Measurements from ENCODE around the gene GAREM1.

GAREM1 gene

GRCh38 chr18:32425466-32425865 is 45.2 kb downstream of the GAREM1 start:
- DNase-seq (ENCODE audit: low read depth in 3 of 3), result no peak

DNA sequence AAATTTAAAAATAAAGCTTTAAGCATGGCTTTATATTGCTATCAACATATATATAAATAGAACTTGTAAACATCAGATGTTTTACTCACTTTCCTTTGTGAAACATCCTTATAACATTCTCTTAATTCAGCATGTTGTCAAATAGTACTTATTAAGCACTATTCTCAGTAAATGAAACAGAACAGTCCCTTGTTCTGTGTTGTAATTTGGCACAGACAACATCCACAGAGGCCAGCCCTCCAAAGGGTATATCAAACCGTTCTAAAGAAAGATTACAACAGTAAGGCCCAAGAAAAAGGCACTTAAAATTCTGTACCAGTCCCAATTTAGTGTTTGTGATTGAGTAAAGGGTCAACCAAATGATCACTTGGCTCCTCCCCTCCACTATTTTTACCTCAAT is 46.0 kb downstream of the GAREM1 start:
- no peak for DNase-seq (ENCODE audit: low read depth in 3 of 3)

- no peak for DNase-seq (ENCODE audit: low read depth in 3 of 3)
These were observed 47.5 kb downstream of the GAREM1 start for GRCh38 chr18:32422978-32423740.

DNA sequence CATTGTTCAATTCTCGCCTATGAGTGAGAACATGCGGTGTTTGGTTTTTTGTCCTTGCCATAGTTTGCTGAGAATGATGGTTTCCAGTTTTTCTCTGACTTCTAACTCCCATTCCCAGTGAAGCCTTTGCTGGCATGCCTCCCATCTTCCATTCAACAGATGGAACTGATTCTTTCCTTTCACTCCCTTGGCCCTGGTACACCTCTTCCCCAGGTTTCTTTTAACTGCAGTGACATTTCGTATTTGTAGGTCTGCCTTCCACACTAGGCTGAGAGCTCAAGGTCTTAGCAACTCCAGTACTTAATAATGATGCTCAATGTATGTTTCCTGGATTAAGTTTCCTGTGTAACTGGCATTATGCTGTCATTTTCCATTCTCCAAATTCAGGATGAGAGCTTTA is 48.5 kb downstream of the GAREM1 start:
- DNase-seq (ENCODE audit: low read depth in 3 of 3), result no peak

GRCh38 chr18:32420084-32420750 is 50.5 kb downstream of the GAREM1 start:
- DNase-seq (ENCODE audit: low read depth in 3 of 3), result no peak

- no peak for DNase-seq (ENCODE audit: low read depth in 3 of 3)
These were observed 52.5 kb downstream of the GAREM1 start for GRCh38 chr18:32418148-32418547.

DNA sequence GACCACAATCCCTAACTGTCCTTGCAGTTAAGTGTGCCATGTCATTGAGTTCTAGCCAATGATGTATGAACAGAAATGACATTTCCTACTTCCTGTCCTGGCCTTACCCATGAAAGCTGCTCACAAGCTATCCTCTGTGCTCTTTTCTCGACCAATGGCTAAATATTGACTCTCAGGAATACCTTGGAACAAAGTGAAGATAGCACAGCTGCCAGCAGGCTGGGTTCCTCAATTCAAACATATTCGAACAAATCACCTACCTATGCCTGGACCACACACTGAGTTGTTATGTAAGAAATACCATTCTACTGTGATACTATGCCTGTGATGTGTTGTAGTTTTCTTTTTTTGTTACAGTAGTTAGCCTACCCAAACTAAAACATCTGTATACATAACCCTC is 65.1 kb downstream of the GAREM1 start:
- DNase-seq (ENCODE audit: low read depth in 3 of 3), result no peak

- no peak for DNase-seq (ENCODE audit: low read depth in 3 of 3)
These were observed 69.1 kb downstream of the GAREM1 start for GRCh38 chr18:32401621-32402020.

DNA sequence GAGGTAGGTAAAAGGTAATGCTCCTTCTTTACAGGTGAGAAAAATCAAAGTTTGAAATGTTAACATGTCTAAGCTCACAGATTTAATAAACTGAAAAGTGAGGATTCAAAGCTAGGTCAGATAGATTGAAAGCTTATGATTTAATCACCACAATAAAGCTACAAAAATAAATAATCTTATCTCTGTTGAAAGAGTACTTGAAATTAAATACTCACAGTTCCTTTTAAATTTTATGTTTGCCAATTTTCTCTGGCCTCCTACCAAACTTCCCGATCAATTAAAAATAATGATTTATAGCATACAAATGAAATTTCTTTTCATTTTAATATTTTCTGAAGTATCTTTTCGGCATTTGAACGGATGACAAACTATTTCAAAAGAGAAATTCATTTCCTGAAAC is 77.3 kb downstream of the GAREM1 start:
- no peak for DNase-seq (ENCODE audit: low read depth in 3 of 3)

- DNase-seq (ENCODE audit: low read depth in 3 of 3), result no peak
These were observed 79.6 kb downstream of the GAREM1 start for GRCh38 chr18:32391126-32391525.

DNA sequence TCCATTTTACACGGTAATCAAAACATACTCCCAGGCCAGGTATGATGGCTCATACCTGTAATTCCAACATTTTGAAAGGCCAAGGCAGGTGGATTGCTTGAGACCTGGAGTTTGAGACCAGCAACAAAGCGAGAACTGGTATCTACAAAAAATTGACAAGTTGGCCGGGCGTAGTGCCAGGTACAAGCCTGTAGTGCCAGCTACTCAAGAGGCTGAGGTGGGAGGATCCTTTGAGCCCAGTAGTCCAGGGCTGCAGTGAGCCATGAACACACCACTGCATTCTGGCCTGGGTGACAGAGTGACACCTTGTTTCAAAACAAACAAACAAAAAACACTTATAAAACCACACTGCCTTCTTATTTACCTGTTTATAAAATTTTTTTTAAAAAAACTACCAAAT is 80.8 kb downstream of the GAREM1 start:
- DNase-seq (ENCODE audit: low read depth in 3 of 3), result no peak

DNA sequence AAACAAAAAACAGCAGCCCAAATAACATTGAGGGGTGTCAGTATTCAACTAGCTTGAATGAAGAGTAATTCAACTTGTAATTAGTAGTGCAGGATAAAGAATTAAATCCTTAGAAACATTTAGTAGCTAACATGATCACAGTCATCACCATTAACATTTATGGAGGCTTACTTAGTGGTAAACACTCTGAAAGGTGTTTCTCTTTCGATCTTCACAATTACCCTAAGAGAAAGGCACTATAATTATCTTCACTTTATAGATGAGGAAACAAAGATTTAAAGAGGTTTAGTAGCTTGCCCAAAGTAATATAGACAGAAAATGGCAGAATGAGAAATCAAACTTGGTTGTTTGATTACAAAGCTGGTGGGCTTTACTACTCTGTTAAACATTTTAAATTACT is 81.5 kb downstream of the GAREM1 start:
- DNase-seq (ENCODE audit: low read depth in 3 of 3), result no peak

DNA sequence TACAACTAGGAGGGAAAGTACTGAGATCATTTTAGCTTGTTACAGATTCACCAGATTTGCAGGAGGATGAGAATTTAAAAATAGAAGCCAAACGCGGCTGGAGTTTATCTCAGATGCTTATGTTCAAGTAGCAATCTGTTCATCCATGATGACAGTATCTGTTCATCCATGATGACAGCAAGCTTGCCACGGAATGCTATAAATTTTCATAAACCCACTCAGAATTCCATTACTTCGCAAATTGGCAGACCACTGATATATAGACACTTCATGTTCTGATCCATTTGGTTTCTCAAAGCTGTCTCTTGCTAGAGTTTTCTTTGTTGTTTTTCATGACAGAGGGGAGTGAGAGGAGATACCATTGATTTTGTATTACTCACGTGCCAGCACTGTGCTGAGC is 84.2 kb downstream of the GAREM1 start:
- no peak for DNase-seq (ENCODE audit: low read depth in 3 of 3)

DNA sequence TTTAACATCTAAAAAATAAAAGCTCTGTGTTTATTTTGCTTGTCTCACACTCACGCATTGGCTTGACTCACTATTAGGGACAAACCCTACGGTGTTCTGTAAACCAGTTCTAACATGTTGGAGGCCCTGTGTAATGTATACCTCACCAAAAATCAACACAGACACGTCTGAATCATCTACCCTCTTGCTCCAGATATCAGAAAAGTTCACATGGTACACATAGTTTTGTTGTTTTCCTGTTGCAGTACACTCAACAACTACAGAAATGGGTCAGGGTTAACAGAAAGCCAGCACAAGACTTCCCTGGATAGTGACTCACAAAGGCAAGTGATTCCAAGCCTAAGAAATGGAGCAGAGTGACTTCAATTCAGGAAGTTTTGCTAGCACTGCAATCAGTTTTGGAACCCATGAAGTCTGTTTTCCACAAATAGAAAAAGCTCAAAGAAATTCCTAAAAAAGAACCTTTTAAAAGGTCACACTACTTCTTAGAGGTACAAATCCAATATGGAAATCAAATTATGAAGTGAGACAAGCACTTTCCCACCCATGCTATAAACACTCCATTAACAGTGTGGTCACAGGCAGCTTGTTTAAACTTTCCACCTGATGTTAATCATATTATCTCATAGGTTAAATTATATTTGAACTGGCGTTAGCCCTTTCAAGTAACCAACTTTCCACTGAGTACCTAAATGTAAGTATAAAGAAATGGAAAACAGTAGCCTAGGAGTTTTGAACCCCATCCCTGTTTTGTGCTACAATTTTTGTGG is 87.4 kb downstream of the GAREM1 start:
- DNase-seq (ENCODE audit: low read depth in 3 of 3), result no peak

- DNase-seq (ENCODE audit: low read depth in 3 of 3), result no peak
These were observed 88.9 kb downstream of the GAREM1 start for GRCh38 chr18:32381761-32382160.

DNA sequence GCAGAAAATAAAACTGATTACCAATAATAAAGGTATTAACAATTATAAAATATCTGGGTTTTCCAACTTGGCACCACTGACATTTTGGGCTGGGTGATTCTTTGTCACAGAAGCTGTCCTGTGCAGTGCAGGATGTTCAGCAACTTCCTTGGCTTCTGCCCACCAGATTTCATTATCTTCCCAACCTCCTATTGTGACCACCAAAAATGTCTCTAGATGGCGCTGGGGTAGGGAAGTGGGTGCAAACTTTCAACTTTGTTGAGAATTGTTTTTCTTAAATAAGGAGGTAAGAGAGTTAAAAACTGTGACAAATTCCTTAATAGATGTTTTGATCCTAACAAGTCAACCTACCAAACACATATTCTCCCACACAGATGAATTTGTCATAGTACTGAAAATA is 90.1 kb downstream of the GAREM1 start:
- no peak for DNase-seq (ENCODE audit: low read depth in 3 of 3)

GRCh38 chr18:32379891-32380290 is 90.8 kb downstream of the GAREM1 start:
- DNase-seq (ENCODE audit: low read depth in 3 of 3), result no peak

DNA sequence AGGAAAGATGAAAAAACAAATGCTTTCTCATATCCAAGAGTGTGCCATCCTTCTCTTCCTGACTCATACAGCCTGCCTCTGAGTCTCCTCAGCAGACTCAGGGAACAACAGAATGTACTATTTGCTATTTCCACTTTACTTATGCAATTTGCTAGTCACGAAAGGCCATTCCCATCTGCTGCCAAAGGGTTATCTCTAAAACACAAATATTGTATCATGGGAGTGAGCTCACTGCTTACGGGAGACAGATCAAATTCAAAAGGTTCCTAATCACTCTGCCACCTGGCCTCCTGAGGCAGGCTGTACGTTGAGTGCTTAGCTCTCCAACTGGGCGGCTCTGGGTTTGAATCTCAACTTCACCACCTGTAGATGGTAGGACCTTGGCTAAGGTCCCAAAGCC is 92.0 kb downstream of the GAREM1 start:
- no peak for DNase-seq (ENCODE audit: low read depth in 3 of 3)

GRCh38 chr18:32373995-32374394 is 96.7 kb downstream of the GAREM1 start:
- no peak for DNase-seq (ENCODE audit: low read depth in 3 of 3)

DNA sequence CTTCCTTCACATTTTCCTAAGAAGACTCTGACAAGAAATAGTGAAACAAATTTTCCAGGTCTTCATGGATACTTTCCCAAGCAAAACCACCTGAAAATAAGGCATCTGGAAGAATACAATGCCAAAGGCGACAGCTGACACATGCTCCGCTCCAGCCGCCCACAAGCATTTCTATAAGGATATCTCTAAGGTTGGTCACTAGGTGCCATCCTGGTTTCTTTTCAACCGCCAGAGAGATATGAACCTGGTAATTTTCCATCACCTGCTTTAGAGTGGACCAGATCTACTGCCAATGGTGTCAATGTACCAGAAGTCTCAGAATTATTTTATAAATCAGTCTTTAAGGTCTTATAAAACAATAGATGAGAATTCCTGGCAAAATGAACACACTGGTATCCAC is 97.2 kb downstream of the GAREM1 start:
- no peak for DNase-seq (ENCODE audit: low read depth in 3 of 3)

DNA sequence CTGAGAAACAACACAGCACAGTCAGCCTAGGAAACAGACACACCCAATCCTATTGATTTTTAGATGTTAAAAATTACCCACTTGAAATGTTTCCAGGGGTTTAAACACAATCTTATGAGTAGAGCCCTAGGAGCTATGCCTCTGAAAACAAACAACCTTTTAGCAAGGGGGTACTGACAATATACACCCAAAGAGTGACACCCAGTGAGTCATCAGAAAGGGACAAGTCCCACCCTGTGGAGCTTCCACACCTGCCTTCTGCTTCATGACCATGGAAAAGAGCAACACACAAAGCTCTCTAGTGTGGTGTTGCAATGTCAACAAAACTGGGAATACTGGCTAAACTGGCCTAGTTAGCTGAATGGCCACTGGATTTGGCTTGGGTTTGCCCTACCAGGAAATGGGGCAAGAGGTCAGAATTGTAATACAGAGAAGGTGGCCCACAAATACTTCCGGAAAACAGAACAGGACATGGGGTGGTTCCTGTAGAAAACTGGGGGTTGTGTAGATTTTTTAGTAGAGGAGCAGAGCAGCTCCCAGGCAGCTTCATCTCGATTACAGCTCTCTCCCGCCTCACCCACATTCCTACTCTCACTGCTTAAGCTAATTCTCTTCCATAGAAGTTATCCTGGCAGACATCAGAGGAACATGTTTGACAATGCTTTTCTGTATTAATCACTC is 98.2 kb downstream of the GAREM1 start:
- no peak for DNase-seq (ENCODE audit: low read depth in 3 of 3)

DNA sequence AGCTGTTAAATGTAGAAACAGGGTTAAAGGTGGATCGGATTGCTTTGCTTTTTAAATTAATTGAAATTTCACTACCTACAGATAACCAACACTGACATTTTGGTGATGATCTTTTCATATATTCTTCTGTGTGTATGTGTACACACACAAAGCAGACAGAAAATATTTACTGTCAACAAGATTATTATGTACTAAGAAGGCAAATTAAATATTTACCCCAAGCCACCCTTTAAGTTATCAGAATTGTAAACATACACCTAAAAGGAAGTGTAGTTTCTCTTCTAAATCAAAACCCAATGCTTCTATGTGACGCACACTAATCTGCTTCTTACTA is 98.7 kb downstream of the GAREM1 start:
- DNase-seq (ENCODE audit: low read depth in 3 of 3), result no peak
